Measurements from ENCODE around the gene NUP133.
"Not testable (repeated sequence)": the region's sequence is repeated elsewhere in the genome, so short reads cannot be mapped to it uniquely, and the experiment has no call there.

NUP133 gene

GRCh38 chr1:229420224-229420623, 87.9 kb downstream of the NUP133 start:
- DNase-seq (ENCODE audit: low spot score) (no peak), FAIRE-seq (no peak)

DNA sequence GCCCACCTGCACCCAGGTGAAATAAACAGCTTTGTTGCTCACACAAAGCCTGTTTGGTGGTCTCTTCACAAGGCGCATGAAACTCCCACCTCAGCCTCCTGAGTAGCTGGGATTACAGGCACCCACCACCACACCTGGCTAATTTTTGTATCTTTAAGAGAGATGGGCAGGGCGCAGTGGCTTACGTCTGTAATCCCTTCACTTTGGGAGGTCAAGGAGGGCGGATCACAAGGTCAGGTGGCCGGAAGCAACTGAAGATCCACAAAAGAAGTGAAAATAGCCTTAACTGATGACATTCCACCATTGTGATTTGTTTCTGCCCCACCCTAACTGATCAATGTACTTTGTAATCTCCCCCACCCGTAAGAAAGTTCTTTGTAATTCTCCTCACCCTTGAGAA, 89.6 kb downstream of the NUP133 start:
- DNase-seq (ENCODE audit: low spot score); FAIRE-seq: not testable (repeated sequence)

DNA sequence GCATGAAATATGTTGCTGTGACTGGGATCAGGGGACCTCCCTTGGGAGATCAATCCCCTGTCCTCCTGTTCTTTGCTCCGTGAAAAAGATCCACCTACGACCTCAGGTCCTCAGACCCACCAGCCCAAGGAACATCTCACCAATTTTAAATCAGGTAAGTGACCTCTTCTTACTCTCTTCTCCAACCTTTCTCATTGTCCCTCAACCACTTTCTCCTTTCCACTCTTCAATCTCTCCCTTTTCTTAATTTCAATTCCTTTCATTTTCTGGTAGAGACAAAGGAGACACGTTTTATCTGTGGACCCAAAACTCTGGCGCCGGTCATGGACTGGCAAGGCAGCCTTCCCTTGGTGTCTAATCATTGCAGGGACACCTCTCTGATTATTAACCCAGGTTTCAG, 95.3 kb downstream of the NUP133 start:
- not testable (repeated sequence) for DNase-seq (ENCODE audit: low spot score); FAIRE-seq

DNA sequence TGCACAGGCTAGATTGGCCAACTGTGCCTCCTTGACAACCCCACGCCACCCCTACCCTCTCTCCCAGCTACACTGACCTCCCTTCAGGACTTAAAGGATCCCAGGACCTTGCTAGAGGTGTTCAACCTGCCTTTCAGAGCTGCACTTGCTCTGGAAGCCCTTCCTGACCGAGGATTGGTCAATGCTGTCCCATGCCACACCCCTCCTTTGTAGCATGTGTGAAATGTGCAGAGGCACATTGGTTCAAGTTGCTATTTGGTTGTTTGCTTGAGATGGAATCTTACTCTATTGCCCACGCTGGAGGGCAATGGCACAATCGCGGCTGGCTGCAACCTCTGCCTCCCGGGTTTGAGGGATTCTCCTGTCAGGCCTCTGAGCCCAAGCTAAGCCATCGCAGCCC, 96.1 kb downstream of the NUP133 start:
- no peak for DNase-seq (ENCODE audit: low spot score)
- no peak for FAIRE-seq

DNA sequence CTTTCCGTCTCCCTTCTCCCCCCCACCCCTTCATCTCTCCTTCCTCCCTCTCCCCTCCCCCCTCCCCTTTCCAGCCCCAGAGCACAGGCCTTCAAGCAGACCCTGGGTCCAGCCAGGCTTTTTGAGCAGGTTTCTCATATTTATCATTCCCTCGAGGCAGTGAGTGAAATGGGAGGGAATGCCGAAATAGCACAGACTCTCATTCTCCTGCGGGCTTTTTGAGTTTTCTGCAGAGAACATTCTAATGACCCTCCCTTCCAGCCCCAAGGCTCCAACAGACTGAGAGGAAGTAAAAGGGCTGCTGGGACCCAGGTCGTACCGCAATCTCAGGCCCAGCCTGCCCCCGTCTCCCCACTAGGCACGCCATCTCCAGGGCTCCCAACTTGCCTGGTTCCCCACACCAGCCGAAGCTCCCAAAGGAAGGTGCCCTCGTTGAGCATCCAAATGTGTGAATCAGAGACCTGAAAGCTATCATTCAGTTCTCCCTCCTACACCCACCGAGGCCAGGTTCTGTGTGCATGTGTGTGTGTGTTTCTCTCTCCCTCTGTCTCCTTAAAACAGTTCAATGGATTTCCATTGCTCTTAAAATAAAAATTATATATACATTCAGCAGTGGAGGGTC, 96.6 kb downstream of the NUP133 start:
- no peak for FAIRE-seq
- DNase-seq (ENCODE audit: low spot score): no peak

- DNase-seq (ENCODE audit: low spot score): peak; percentile 95
- no peak for FAIRE-seq
These were observed 97.3 kb downstream of the NUP133 start for GRCh38 chr1:229410692-229411433.

DNA sequence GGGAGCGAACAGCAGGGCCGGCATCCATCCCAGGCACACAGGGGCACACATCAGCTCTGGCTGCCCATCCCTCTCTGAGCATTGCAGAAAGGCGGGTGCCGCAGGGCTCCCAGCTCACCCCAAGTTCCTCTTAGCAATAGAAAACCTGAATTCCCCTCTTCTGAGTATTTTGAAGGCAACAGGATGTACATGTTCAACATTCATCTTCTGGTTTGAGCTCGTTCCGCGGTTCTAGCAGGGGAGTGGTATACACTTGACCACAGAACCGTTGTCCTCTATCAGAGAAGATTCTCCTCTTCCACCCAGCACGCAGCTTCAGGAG, 97.8 kb downstream of the NUP133 start:
- DNase-seq (ENCODE audit: low spot score): no peak

DNA sequence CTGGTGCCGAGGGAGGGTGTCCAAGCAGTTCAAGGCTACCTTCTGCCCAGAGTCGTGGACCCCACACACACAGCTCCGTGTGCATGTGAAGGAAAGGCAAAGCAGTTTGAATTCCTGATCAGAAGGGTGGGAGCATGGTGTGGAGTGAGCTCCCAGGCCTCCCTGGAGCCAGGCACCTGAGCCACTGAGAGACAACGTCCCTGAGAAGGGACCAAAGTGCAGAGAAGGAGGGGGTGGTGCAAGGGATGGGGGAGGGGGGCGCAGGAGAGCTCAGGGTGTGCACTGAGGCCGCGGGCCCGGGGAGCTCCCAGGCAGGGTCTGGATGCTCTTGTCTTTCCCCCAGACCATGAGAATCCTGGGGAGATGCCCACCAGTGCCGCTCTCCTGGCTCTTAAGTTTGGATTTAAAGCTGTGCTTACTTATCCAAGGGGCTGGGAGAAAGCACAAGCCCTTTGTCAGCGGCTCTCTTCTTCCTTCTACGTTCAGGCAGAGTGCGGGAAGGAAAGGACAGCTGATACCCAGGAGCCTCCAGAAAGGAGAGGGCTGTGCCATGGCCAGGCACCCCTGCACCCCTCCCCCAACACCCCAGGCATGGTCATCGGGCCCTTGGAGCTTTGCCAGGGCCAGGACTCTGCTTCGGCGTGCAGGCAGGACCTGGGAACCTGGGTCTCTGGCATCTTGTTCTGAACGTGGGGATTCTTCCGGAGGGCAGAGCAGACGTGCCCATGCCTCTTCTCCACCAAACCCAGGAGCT, 98.3 kb downstream of the NUP133 start:
- DNase-seq (ENCODE audit: low spot score): no peak
- no peak for FAIRE-seq

More for the DNA sequence above, 97.8 kb downstream of the NUP133 start:
- no peak for FAIRE-seq

DNA sequence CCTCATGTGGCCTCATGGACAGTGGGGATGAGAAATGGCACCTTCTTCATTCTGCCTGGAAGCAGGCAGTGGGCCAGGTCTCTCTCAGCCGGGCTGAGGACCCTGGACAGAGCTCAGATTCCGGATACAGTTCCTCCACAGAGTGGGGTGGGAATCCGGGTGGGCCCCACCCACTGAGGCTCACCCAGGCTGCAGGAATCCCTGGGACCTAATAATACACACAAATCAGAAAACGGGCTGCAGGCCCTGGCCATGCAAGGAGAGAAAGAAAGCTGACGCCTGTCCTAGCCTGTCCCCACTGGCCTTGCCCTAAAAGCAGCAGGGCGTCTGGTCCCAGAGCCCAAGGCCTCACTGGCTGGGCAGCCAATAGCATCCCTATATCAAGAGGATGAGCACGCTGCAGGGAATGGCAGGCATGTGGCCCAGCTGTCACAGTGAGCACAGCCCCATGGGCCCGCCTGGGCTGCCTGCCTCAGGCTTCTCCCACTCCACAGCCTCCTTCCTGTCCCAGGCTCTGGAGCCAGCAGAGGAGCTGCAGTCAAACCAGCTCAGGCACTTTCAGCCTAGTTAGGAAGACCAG, 99.6 kb downstream of the NUP133 start:
- FAIRE-seq: no peak
- DNase-seq (ENCODE audit: low spot score): no peak

DNA sequence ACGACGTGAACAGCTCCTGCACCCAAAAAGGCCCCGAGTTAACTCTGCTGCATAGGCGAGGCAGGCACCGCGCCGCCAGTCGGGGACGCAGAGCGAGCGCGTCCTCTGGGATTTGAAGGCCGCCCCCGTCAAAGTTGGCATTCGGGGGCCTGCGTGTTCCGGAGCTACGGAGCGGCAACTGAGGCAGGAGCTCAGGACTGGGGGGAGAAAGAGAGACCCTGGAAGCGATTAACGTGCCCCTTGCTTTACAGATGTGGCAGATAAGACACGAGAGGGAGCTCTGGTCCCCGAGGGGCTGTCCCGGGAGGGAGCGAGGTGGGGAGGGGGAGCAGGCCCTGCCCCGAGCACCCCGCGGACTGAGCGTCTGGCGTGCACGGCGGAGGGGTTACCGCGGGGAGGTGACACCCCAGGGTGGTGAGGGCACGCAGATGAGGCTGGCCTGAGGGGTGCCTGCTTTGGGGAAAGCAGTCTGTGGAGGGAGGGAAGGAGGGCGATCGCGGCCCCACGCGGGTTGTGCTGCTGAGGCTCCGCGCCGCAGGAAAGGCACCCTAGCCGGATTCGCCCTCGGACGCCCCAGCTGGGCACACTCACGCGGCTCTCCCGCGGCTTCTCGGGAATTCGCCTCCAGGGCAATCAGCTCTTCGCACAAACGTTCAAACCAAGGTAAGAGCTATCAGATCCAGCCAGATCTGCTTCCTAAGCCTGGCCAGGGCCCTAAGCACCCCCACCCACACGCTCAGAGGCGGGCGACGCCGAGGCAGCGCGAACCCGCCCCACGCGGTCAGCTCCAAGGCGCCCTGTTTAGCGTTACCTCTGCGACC, 100.7 kb downstream of the NUP133 start:
- DNase-seq (ENCODE audit: low spot score) (no peak), FAIRE-seq (no peak)

- DNase-seq (ENCODE audit: low spot score) (no peak), FAIRE-seq (no peak)
These were observed 101.3 kb downstream of the NUP133 start for GRCh38 chr1:229406798-229407197.

GRCh38 chr1:229403573-229403972, 104.6 kb downstream of the NUP133 start:
- FAIRE-seq (no peak), DNase-seq (ENCODE audit: low spot score) (no peak)

GRCh38 chr1:229402993-229403392, 105.1 kb downstream of the NUP133 start:
- DNase-seq (ENCODE audit: low spot score): no peak
- FAIRE-seq: no peak

DNA sequence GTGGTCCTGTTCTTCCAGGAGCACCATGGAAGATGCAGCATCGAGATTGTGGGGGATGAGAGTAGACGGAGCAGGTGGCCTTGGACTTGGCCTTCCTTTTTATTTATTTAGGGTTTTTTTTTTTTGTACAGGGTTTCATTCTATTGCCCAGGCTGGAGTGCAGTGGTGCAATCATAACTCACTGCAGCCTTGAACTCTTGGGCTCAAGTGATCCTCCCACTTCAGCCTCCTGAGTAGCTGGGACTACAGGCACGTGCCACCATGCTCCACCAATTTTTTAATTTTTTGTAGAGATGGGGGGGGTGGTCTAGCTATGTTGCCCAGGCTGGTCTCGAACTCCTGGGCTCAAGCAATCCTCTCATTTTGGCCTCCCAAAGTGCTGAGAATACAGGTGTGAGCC, 105.8 kb downstream of the NUP133 start:
- not testable (repeated sequence) for DNase-seq (ENCODE audit: low spot score); FAIRE-seq

DNA sequence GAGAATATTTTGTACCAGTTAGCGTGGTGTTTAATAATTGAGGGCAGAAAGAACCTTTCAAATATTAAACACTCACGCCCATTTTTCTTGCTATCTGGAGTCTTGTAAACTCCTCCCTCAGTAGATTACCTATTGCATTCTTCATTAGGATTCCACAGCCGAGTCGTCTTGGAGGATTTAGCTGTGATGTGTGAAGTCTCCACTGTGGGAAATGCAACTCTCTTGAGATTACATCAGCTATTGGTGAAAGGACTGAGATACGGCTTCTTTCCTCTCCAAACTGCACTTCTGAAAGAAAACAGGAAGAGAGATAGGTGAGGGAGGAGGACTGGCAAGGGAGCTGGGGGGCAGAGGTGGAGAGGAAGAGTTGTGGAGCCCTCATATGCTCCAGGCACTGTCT, 110.4 kb downstream of the NUP133 start:
- FAIRE-seq (no peak), DNase-seq (ENCODE audit: low spot score) (no peak)

GRCh38 chr1:229396585-229397206, 111.4 kb downstream of the NUP133 start:
- DNase-seq (ENCODE audit: low spot score) (no peak), FAIRE-seq (no peak)

DNA sequence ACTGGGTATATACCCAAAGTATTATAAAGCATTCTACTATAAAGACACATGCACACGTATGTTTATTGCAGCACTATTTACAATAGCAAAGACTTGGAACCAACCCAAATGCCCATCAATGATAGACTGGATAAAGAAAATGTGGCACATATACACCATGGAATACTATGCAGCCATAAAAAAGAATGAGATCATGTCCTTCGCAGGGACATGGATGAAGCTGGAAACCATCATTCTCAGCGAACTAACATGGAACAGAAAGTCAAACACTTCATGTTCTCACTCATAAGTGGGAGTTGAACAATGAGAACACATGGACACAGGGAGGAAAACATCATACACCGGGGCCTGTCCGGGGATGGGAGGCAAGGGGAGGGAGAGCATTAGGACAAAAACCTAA, 113.6 kb downstream of the NUP133 start:
- DNase-seq (ENCODE audit: low spot score); FAIRE-seq: not testable (repeated sequence)

DNA sequence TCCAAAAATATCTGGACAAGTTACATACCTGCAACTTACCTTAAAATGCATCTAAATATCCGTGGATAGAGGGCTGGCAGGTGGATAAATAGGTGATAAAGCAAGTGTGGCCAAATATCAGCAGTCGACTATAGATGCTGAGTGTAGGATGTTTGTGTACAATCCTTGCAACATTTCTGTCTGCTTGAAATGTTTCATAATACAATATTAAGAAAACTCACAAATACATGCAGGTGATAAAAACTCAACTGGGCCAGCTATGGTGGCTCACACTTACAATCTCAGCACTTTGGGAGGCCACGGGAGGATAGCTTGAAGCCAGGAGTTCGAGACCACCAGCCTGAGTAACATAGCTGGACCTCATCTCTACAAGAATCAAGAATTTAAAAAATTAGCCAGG, 115.2 kb downstream of the NUP133 start:
- DNase-seq (ENCODE audit: low spot score) (no peak), FAIRE-seq (no peak)
